ENCODE results near the gene PVR.

- TF ChIP-seq CTCF (conservative IDR thresholded peaks at IDR 0.05) (no peak), EZH2 (IDR thresholded peaks at IDR 0.05; ENCODE audit: low read depth) (no peak)
Measured at GRCh38 chr19:44637390-44637764, 6.3 kb upstream of the PVR start.
